Stimulated activated CD8-positive, alpha-beta memory T cell treated with anti-CD3 and anti-CD28 coated beads, Interleukin-12 subunit alpha, Interleukin-12 subunit beta, amount 100 ng/mL, for 24 hours (primary cell): Measurements from ENCODE around the gene COL20A1.

Experiments
- DNase-seq: peaks from one replicate; pipeline ENCODE4 v3.0.0-alpha.2; 2020; ENCODE audit errors: extremely low read depth

Gene COL20A1

DNA sequence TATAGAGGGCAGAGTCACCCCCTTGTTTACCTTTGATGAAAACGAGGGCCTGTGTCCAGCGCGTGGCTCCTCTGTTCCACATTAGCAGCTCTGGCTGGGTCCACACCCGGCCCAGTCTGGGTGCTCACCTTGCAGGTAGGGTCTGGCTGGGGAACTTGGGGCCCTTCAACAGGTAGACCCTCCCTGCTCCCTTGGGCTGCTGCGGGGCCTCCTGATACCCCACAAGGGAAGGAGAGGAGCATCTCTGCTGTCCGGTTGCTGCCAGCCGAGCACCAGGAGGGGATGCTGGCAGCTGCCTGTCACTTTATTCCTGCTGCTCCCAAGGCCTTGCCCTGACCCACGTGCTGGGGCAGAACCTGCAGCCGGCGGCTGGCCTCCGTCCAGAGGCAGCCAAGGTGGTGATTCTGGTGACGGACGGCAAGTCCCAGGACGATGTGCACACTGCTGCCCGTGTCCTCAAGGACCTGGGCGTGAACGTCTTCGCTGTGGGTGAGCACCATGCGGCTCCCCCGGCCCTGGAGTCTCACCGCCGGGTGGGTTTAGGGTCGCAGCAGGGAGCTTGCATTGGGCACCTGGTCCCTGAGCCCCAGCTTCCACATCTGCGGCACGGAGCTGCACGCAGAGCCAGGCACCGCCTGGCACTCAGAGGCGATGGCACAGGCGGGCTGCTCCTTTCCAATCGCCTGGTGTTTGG lies 15.4 kb downstream of the COL20A1 start:
- no peak for DNase-seq

DNA sequence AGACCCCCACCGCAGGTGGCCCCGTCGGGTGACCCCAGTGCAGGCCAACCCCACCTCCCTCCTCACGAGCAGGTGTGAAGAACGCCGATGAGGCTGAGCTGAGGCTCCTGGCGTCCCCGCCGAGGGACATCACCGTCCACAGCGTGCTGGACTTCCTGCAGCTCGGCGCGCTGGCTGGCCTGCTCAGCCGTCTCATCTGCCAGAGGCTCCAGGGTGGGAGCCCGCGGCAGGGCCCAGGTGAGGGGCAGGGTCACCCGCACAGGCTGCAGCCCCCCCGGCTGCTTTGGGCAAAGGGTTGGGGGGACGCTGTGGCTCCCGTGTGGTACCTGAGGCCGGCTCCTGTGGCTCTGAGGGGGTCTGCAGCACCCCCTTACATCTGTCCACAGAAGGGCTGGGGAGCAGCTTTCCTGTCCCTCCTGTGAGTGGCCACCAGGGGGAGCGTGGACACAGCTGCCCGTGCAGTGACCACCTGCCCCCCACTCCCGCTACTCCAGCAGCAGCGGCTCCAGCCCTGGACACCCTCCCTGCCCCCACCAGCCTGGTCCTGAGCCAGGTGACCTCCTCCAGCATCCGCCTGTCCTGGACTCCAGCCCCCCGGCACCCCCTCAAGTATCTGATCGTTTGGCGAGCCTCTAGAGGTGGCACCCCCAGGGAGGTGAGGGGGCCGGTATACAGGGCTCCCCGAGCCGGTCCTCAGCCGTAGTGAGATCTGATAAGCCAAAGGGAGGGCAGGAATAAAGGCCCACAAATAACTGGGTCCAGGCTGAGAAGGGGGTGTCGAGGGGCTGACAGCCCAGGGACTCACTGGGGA lies 16.5 kb downstream of the COL20A1 start:
- no peak for DNase-seq

DNA sequence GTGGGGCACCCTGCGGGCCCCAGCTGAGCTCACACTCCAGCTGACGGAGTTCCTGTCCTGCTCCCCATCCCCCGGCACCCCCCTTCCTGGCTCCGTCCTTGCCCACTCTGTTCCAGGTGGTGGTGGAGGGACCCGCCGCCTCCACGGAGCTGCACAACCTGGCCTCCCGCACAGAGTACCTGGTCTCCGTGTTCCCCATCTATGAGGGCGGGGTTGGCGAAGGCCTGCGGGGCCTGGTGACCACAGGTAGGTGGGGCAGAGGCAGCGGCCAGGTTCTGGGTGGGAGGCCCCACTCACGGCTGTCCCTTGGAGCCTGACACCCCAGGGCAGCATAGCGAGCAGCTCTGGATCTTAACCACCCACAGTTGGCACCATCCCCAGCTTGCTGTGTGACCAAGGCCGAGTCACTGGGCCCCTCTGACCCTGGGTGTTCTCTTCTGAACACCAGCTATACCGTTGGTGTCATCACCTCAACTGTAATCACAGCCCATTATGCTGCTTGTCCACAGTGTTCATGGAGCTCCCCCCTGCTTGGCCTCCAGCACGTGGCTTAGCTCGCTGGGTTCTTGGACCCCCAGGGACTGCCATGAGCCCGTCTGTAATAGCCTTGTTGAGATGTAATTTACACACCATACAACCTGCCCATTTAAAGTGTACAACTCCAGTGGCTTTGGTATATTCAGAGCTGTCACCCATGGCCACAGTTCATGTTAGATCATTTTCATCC lies 17.4 kb downstream of the COL20A1 start:
- no peak for DNase-seq

DNA sequence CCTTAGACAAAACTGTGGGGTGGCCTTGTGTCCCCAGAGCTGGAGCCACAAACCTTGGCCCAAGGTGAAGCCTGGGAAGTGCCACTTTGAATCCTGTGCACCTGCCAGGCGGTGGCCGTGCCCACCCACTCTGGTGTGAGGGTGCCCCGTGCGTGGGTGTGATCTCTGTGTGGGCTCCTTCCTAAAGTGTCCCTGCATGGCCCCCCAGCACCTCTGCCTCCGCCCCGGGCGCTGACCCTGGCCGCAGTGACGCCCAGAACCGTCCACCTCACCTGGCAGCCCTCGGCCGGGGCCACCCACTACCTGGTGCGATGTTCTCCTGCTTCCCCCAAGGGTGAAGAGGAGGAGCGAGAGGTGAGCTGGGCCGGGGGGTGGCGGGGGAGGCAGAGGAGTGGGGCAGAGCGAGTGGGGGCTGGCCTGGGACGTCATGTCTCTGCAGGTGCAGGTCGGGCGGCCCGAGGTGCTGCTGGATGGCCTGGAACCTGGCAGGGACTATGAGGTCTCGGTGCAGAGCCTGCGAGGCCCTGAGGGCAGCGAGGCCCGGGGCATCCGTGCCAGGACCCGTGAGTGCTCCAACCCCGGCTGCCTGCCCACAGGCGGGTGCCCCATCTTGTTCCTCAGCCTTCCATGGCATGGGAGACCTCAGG lies 18.3 kb downstream of the COL20A1 start:
- no peak for DNase-seq

DNA sequence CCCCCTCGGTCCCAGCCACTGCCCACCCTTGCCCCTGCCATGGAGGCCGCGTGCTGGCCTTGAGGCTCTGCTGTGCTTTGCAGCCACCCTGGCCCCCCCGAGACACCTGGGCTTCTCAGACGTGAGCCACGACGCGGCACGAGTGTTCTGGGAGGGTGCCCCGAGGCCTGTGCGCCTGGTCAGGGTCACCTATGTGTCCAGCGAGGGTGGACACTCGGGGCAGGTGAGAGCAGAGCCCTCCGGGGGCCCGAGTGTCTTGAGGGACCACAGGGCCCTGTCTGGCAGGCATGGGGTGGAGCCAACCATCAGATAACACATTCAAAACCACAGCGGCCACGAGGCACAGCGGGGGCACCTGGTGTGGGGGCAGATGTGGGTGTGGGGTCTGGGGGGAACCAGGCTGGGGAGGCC lies 18.9 kb downstream of the COL20A1 start:
- DNase-seq, result no peak

DNA sequence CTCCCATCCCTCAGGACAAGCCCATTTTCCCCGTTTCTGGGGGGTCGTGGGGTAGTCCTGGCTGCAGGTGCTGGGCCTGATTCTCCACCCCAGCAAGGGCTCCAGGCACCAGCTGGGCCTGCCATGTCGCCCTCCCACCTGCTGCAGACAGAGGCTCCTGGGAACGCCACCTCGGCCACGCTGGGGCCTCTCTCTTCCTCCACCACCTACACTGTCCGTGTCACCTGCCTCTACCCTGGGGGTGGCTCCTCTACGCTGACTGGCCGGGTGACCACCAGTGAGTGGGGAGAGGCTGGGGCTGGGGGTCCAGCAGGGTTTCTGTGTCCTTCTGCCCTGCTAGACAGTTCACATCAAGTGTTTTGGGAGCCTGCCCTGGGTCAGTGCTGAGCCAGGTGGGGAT lies 19.3 kb downstream of the COL20A1 start:
- no peak for DNase-seq

DNA sequence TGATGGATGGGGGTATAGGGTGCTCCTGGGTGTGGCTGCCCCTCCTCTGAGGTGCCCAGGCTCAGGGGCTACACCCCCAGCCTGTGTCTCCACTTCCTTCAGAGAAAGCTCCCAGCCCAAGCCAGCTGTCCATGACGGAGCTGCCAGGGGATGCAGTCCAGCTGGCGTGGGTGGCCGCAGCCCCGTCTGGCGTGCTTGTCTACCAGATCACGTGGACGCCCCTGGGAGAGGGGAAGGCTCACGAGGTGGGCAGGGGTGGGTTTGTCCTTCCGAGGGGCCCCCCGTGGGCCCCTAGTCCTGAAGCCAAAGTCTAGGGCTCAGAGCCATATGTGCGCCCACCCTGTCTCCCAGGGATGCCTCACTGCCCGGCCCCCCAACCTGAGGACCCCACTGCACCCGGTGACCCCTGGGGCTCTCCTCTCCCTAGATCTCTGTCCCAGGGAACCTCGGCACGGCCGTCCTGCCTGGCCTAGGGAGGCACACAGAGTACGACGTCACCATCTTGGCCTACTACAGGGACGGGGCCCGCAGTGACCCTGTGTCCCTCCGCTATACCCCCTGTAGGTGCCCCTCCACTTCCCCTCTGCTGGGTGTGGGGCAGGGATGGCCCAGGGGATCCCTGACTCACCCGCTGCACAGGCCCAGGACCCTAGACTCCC lies 19.8 kb downstream of the COL20A1 start:
- no peak for DNase-seq

DNA sequence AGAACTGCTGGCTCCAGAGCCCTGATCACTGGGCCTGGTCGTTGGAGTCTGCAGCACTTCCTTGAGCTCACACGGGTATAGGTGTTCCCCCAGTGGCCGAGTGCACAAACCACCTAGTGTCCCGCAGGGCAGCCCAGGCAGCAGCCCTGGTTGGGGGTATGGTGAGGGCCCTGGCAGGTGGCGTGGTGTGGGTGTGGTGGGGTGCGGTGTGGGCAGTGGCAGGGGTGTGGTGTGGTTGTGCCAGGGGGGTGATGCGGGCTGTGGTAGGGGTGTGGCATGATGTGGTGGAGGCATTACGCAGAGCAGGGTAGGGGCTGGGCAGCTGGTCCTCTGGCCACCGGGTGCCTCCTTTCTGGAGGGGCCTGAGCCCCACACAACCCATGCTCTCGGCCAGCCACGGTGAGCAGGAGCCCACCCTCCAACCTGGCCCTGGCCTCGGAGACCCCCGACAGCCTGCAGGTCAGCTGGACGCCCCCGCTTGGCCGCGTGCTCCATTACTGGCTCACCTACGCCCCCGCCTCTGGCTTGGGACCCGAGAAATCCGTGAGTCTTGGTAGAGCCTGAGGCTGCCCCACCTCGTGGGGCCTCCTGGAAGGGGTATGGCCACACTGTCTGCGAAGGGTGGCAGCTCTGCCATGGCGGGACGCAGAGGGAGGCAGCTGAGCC lies 20.5 kb downstream of the COL20A1 start:
- no peak for DNase-seq

DNA sequence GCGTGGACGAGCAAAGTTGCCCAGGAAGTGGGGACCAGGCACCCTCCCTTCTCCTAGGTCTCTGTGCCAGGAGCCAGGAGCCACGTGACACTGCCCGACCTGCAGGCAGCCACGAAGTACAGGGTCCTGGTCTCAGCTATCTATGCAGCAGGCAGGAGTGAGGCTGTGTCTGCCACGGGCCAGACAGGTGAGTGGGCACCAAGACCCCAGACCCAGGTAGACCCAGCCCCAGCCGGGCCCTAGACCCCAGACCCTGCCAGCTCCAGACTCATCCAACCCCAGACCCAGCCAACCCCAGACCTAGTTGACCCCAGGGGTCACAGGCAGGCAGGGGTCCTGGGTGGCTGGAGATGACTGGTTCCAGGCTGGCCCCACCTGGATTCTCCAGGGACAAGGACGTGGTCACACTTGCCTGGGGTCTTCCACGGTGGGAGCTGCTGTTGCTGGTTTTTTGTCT lies 21.1 kb downstream of the COL20A1 start:
- DNase-seq, result no peak

DNA sequence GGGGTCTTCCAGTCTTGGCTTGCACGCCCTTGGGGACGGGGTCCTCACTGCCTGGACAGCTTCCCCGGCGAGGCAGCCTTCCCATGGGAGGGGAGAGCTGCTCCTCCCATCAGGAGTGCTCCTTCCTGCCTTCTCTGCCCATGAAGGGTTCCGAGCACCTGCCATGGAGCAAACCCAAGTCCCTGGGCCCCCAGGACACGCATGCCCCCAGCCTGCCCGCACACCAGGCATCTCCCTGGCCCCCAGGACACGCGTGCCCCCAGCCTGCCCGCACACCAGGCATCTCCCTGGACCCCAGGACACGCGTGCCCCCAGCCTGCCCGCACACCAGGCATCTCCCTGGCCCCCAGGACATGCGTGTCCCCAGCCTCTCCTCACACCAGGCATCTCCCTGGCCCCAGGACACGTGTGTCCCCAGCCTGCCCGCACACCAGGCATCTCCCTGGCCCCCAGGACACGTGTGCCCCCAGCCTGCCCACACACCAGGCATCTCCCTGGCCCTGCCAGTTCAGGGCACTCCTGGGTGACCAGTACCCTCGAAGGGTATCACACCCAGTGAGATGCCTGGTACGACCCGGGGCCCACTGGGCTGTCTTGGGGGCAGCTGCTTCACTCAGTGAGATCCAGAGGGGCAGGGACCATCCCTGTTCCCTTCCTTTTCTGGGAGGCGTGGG lies 21.7 kb downstream of the COL20A1 start:
- no peak for DNase-seq

DNA sequence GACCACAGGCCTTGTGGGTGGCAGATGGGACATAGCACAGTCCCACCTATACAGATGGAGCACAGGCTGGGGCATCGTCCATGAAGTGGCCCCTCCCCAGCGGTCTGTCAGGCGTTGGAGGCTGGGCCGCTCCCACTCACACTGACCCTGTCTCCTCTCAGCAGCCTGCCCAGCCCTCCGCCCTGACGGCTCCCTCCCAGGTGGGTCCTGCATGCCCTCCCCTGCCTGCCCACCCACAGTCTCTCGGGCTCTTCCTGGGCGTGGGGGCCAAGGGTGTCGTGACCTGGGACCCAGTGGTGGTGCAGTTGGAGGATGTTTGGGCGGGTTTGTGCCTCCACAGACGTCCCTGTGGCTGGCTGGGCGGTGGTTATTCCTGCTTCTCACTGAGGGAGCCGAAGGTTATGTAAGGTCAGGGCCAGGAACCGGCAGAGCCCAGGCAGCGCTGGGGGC lies 22.3 kb downstream of the COL20A1 start:
- no peak for DNase-seq

DNA sequence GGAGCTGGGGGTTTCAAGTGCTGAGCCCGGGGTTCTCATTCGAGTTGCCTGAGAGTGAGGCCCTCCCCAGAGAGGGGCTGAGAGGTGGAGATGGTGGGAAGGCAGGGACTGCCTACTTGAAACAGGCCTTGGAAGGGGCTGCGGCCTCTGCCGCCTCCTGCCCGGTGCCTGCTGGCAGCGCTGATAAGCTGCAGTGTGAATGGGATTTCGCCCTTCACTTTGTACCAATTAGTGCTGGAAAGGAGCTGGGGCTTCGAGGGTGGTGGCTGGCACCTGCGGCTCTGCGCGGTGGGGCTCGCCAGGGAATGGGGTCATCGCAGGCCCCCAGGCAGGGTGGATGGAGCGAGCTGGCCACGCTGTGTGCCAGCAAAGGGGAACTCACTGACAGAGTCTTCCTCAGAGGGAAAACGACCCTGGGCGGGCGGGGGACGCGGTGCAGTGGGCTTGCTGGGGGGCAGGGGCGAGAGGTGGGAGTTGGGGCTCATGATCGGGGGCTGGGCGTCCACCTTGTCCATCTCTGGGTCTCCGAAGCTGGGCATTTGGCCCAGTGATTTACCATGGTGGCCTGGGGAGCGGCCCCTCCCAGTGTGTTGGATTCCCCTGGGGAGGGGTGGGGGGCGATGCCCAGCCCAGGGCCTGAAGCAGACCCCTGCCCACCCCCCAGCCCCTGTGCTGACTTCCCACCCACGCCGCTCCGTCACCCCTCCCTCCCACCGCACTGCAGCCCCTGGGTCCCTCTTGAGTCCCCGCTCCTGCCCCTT lies 22.9 kb downstream of the COL20A1 start:
- no peak for DNase-seq

DNA sequence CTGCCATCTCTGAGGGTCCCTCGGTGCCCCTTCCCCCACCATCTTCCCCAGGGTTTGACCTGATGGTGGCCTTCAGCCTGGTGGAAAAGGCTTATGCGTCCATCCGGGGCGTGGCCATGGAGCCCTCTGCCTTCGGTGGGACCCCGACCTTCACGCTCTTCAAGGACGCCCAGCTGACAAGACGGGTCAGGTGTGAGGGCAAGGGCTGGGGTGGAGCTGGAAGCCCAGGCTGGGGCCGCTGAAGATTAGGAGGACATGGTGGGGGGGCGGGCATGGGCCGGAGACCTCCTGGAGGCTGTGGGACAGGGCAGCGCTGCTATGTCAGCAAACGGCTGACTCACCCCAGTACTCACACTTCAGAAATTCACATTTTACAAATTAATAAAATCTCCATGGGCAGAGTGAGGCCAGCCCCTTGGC lies 23.5 kb downstream of the COL20A1 start:
- DNase-seq, result no peak

DNA sequence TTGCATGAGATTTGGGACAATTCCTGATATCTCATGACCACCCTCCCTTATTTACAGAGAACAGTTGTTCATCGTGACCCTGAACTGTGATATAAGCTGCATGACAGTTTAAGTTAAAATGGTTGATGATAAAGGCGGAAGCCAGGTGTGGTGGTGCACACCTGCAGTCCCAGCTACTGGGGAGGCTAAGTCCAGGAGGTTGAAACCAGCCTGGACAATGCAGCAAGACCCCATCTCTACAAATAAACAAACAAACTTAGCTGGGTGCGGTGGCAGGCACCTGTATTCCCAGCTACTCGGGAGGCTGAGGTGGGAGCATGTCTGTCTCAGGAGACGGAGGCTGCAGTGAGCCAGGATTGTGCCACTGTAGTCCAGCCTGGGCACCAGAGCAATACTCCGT lies 24.1 kb downstream of the COL20A1 start:
- no peak for DNase-seq

DNA sequence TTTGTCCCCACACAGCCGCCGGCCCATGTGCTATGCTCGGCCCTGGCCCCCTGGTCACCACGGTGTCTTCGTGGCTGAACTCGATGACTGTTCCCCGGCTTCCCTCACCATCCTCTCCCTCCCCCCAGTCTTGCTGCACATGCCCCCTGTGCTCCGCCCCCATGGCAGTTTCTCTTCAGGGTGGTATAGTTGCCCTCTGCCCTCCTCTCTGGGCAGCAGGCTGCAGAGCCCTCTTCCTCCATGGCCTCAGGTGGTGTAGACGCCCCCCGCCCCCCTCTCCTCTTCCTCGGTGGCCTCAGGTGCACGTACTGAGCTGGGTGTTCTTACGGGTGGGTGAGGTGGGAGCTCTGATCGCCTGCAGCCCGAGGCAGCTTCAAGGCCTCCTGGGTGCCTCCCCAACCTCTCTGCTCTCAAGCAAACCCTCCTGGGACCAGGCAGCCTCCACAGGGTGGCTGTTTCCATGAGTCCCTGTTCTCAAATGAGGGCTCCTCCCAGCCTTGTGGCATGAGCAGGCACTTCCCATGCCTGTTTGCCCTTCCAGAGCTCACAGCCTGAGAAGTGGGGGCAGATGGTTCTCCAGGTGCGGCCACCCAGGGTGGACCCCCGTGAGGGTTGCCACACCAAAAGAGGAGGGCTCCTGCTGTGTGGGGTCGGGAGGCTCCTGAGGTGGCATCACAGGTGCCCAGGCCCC lies 24.8 kb downstream of the COL20A1 start:
- DNase-seq, result no peak

DNA sequence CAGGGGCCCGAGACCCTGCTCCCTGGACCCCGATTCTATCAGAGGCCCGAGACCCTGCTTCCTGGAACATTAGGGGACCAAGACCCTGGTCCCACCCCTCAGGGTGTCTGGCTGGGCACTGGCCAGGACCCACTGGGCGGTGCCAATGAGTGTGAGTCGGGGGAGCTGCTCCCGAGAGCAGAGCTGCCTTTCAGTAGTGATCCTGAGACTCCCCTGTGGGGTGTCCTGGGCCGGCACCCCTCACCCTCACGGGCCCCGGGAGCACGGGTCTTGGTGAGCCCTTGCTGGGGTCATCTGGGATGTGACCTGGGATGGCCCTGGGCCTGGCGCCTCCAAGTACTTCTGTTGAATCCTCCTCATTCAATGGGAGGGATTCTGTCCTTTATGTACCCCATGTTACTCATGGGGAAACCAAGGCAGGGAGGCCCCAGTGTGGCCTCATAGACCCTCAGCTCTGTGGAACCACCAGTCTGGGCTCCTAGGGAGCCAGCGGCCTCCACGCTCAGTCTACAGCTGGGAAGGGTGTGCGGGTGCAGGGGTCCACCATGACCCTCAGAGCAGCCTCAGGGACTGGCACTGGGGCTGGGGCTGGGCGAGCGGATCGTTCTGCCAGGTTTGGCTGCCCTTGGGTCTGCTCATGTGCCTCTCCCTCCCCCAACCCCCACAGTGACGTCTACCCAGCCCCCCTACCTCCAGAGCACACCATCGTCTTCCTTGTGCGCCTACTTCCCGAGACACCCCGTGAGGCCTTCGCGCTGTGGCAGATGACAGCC lies 25.6 kb downstream of the COL20A1 start:
- no peak for DNase-seq

DNA sequence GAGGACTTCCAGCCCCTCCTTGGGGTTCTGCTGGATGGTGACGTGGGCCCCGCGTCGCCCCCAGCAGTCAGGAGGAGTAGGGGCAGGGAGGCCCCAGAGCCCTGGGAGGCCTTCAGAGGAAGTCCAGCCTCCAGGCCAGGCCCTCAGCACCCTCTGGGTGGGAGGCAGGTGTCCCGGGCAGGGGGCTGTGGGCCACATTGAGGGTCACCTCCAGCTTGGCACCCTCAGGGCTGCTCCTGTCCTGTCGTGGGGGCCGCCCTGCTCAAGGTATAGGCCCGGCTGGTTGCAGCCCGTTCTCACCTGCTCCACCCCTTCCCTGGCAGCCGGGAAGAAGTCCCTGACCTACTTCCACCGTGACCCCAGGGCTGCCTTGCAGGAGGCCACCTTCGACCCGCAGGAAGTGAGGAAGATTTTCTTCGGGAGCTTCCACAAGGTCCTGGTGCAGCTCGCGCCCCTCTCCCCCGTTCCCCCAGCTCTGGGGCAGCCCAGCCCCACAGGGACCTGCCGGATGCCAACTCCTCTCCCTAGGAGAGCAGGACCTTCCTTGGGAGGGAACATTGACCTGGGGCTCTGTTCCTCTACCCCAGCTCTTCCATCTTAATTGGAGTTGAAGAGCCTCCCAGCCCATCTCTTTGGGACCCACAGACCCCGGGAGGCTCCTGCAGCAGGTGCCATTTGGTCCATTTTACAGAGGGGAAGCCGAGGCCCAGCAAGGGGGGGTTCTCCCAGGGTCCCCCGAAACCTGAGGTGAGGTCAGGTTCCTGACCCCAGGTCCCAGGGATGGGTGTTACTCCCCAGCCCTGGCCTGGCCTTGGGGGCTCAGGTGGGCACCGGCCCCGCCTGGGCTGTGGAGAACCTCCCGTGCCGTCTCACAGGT lies 26.4 kb downstream of the COL20A1 start:
- DNase-seq, result no peak
